K562 (cell line): ENCODE measurements around the gene MXRA7. TPM values are rescaled to one million over a fixed set of nuclear protein-coding genes. Genes with fewer than 3 reads are reported as not detected.

Experiments
- ATAC-seq: fragments of 200-7000 bp; cut with Tn5 transposase; 3 replicates; pipeline ENCODE4 v1.9.1; 2020; ENCODE audit warnings: moderate library complexity
- BruUV-seq: library from RNA; stranded (reverse); fragments of 400-500 nt; replicated peaks from 2 replicates; lab custom pipeline; 2021; lab: Mats Ljungman, UMichigan
- CTCF ChIA-PET: fragments of 300-600 bp; formaldehyde crosslinking; extraction: SDS; loops from one replicate; lab custom pipeline; 2021; ENCODE audit warnings: low intra/inter-chr PET ratio; lab: Yijun Ruan, JAX
- POLR2A ChIA-PET: fragments of 300-600, 350-650 bp; sonication (Branson Sonifier 250); formaldehyde crosslinking; extraction: SDS; loops from one replicate; lab custom pipeline; 2021; ENCODE audit warnings: antibody characterized with exemption, inconsistent platforms; lab: Yijun Ruan, JAX
- DNase-seq, 4 experiments: peaks; one replicate each; pipeline versions ENCODE4 v3.0.0 to v3.0.0-alpha.2; 2011 to 2018; ENCODE audit warnings: low spot score in 3 of 4, mixed read lengths in 3 of 4; ENCODE audit errors: extremely low read depth in 1 of 4
- FAIRE-seq: peaks from 2 replicates; lab custom pipeline; 2011; peaks lifted over from hg19 to GRCh38; lab: Jason Lieb, UNC
- H2AFZ ChIP-seq: 2 replicates; pipeline ENCODE4 v1.6.0; 2011; ENCODE audit warnings: low read depth, low read length, control low read depth, inconsistent platforms
- H3K27ac ChIP-seq: fragments of 200-600 bp; 3 replicates; pipeline ENCODE4 v1.8.0; 2011; ENCODE audit warnings: low read depth, mild to moderate bottlenecking, control low read depth, inconsistent platforms, low read length, moderate library complexity, mixed read lengths; ENCODE audit errors: extremely low read depth
- H3K27me3 ChIP-seq, 2 experiments: fragments of 300-600 bp in 1 of 2; 2 replicates in 1 of 2; 3 replicates in 1 of 2; pipeline versions ENCODE4 v1.6.0 to v1.8.0; 2011; ENCODE audit warnings: inconsistent platforms in 2 of 2, low read length in 2 of 2, mild to moderate bottlenecking in 1 of 2, mixed read lengths in 1 of 2, moderate library complexity in 1 of 2; ENCODE audit not compliant: control insufficient read depth in 2 of 2, insufficient read depth in 2 of 2
- H3K36me3 ChIP-seq: fragments of 300-600 bp; 3 replicates; pipeline ENCODE4 v1.8.0; 2011; ENCODE audit warnings: mild to moderate bottlenecking, low read length, inconsistent platforms; ENCODE audit not compliant: control insufficient read depth, insufficient read depth
- H3K4me1 ChIP-seq, 2 experiments: fragments of 200-600 bp in 1 of 2; replicated peaks in 1 of 2; 2 replicates in 1 of 2; 3 replicates in 1 of 2; pipeline versions ENCODE4 v1.5.1 to v1.8.0; 2011; ENCODE audit warnings: inconsistent platforms in 2 of 2, low read length in 2 of 2, mild to moderate bottlenecking in 1 of 2, mixed read lengths in 1 of 2, moderate library complexity in 1 of 2; ENCODE audit not compliant: control insufficient read depth in 2 of 2, insufficient read depth in 2 of 2
- H3K4me2 ChIP-seq: 2 replicates; pipeline ENCODE4 v1.6.1; 2011; ENCODE audit warnings: low read length, control low read depth, inconsistent platforms, mixed read lengths; ENCODE audit not compliant: insufficient read depth
- H3K4me3 ChIP-seq: fragments of 200-600 bp; sonication (generic), shearing (Covaris generic); 2 replicates; pipeline ENCODE4 v1.5.1; 2016; ENCODE audit warnings: control low read depth, inconsistent platforms
- H3K79me2 ChIP-seq: fragments of 200-600 bp; 3 replicates; pipeline ENCODE4 v1.8.0; 2011; ENCODE audit warnings: low read length, inconsistent platforms; ENCODE audit not compliant: control insufficient read depth, insufficient read depth
- H3K9ac ChIP-seq, 2 experiments: 2 replicates each; pipeline versions ENCODE4 v1.6.0 to v1.6.1; 2011; ENCODE audit warnings: low read depth in 2 of 2, low read length in 2 of 2, control low read depth in 1 of 2, inconsistent platforms in 1 of 2, mild to moderate bottlenecking in 1 of 2, mixed read lengths in 1 of 2; ENCODE audit not compliant: insufficient read depth in 1 of 2
- H3K9me1 ChIP-seq: one replicate; pipeline ENCODE4 v1.6.0; 2011; ENCODE audit warnings: inconsistent platforms, mild to moderate bottlenecking, low read length, moderate library complexity; ENCODE audit not compliant: control insufficient read depth, insufficient read depth
- H3K9me3 ChIP-seq: replicated peaks from 2 replicates; pipeline ENCODE4 v1.5.1; 2011; ENCODE audit warnings: low read depth, low read length, inconsistent platforms; ENCODE audit not compliant: control insufficient read depth, insufficient read depth
- H4K20me1 ChIP-seq: replicated peaks from 2 replicates; pipeline ENCODE4 v1.6.1; 2011; ENCODE audit warnings: low read length, inconsistent platforms, mixed read lengths; ENCODE audit not compliant: control insufficient read depth, insufficient read depth
- CAMTA2 ChIP-seq: fragments of 250-450 bp; sonication (Bioruptor Pico); conservative IDR thresholded peaks from 2 replicates; pipeline ENCODE4 v1.5.1; 2022
- DLX4 ChIP-seq: fragments of 250-450 bp; sonication (Bioruptor Pico); IDR thresholded peaks from 2 replicates; pipeline ENCODE4 v1.6.1; 2021; ENCODE audit warnings: mild to moderate bottlenecking
- E2F5 ChIP-seq: sonication (generic); formaldehyde crosslinking; IDR thresholded peaks from 2 replicates; pipeline ENCODE4 v1.8.0; 2022; ENCODE audit warnings: mild to moderate bottlenecking, missing genetic modification reagents
- MYNN ChIP-seq, 2 experiments: sonication (generic); formaldehyde crosslinking in 1 of 2; IDR thresholded peaks; 2 replicates each; pipeline versions ENCODE4 v1.5.0 to v1.6.1; 2016 to 2020; ENCODE audit warnings: antibody characterized with exemption in 1 of 2, missing genetic modification reagents in 1 of 2
- NCOA6 ChIP-seq: fragments of 450-650 bp; IDR thresholded peaks from 2 replicates; pipeline ENCODE4 v1.6.1; 2017; ENCODE audit warnings: mild to moderate bottlenecking
- NFYB ChIP-seq: IDR thresholded peaks from 2 replicates; pipeline ENCODE4 v1.6.1; 2011; ENCODE audit warnings: mild to moderate bottlenecking, moderate library complexity; ENCODE audit not compliant: insufficient read length; ENCODE audit errors: extremely low read depth
- NONO ChIP-seq, 2 experiments: fragments of 200-400 bp in 1 of 2; fragments of 450-650 bp in 1 of 2; formaldehyde crosslinking in 1 of 2; IDR thresholded peaks; 2 replicates each; pipeline ENCODE4 v1.6.1; 2017; ENCODE audit warnings: low read depth in 2 of 2, mild to moderate bottlenecking in 2 of 2, moderate library complexity in 2 of 2, low read length in 1 of 2
- RFX7 ChIP-seq: fragments of 250-450 bp; sonication (Bioruptor Pico); IDR thresholded peaks from 2 replicates; pipeline ENCODE4 v1.5.1; 2021; ENCODE audit warnings: mild to moderate bottlenecking
- SIX5 ChIP-seq, 2 experiments: IDR thresholded peaks; 2 replicates each; pipeline ENCODE4 v1.6.1; 2011; ENCODE audit warnings: low read length in 2 of 2, borderline replicate concordance in 1 of 2, low read depth in 1 of 2, mild to moderate bottlenecking in 1 of 2, moderate library complexity in 1 of 2; ENCODE audit not compliant: insufficient read depth in 1 of 2
- SMAD3 ChIP-seq: fragments of 450-650 bp; formaldehyde crosslinking; conservative IDR thresholded peaks from 2 replicates; pipeline ENCODE4 v1.4.0; 2020; ENCODE audit warnings: mild to moderate bottlenecking
- SMARCB1 ChIP-seq: IDR thresholded peaks from 2 replicates; pipeline ENCODE4 v1.6.1; 2011; ENCODE audit warnings: improper control_type of control experiment, low read depth; ENCODE audit not compliant: insufficient read length
- SNIP1 ChIP-seq: fragments of 450-650 bp; IDR thresholded peaks from 2 replicates; pipeline ENCODE4 v1.7.1; 2017; ENCODE audit warnings: low read depth, mild to moderate bottlenecking
- STAT6 ChIP-seq: sonication (generic); formaldehyde crosslinking; IDR thresholded peaks from 2 replicates; pipeline ENCODE4 v1.8.1; 2023; ENCODE audit warnings: mild to moderate bottlenecking, missing genetic modification reagents
- ZBTB49 ChIP-seq: sonication (generic); formaldehyde crosslinking; IDR thresholded peaks from 2 replicates; pipeline ENCODE4 v1.8.0; 2022; ENCODE audit warnings: missing genetic modification reagents, mild to moderate bottlenecking, borderline replicate concordance
- ZNF778 ChIP-seq: fragments of 450-650 bp; formaldehyde crosslinking; IDR thresholded peaks from 2 replicates; pipeline ENCODE4 v1.4.0; 2020; ENCODE audit warnings: mild to moderate bottlenecking, moderate library complexity
- WGBS: fragments of 100-300 bp; shearing (Covaris generic); methylation state at CpG from one replicate; pipeline ENCODE4 v1.1.6; 2016; ENCODE audit warnings: low coverage, mixed read lengths; ENCODE audit not compliant: insufficient coverage; ENCODE audit errors: missing lambda C conversion rate; 5-methylcytosine and 5-hydroxymethylcytosine counted together
- in situ Hi-C: fragments of 300-500 bp; cut with MboI; formaldehyde crosslinking; loops from 4 replicates; pipeline ENCODE4 v1.15.0; 2018; ENCODE audit warnings: inconsistent platforms, mixed read lengths
- intact Hi-C: fragments of 100-400 bp; cut with micrococcal nuclease; formaldehyde crosslinking; loops from 2 replicates; pipeline ENCODE4 v1.14.2; 2022
- polyA plus RNA-seq, 8 experiments: library from polyadenylated mRNA; depleted of rRNA in 4 of 8; stranded (reverse) in 5 of 8; unstranded in 3 of 8; fragments of >200 nt; fragmentation: Nextera tagmentation in 2 of 8; fragmentation: Illumina TruSeq in 1 of 8; extraction: Ambion mirVana in 2 of 8; extraction: Trizol in 1 of 8; gene quantifications; 2 replicates each; pipeline versions ENCODE4 v1.2.1 to v1.2.3, GENCODE V29; 2011 to 2014; ENCODE audit warnings: inconsistent platforms in 1 of 8, missing spikeins in 1 of 8
- total RNA-seq, 7 experiments: library from RNA; depleted of rRNA in 6 of 7; stranded (reverse); fragments of >200 nt in 6 of 7; fragmentation: Illumina TruSeq in 2 of 7; extraction: Trizol in 2 of 7; gene quantifications; 2 replicates each; pipeline versions ENCODE4 v1.2.1 to v1.2.3, GENCODE V29; 2011 to 2021; ENCODE audit warnings: low replicate concordance in 1 of 7

Gene MXRA7
- total and polyA plus RNA-seq, 9 of the 15 experiments (the other 6 are each of a cell fraction or from before 2014, with no cell fraction given), result 2.6 to 38.4 (median 14.3) TPM

- no peaks in the 10 kb centered on the region for H3K9me3 ChIP-seq
- FAIRE-seq (peak; percentile 89), ATAC-seq (peak; percentile 95), DNase-seq (peak; percentile 60 to 82 (median 70))
- H4K20me1 ChIP-seq, result no peaks in the 10 kb centered on the region
- BruUV-seq, result no TSS peak
- no peaks in the 10 kb centered on the region for H3K79me2 ChIP-seq
- ChIA-PET POLR2A (interaction anchor here (0.6 to 1.6 kb wide), 3 partner anchors 14 to 151 kb away, joined by 3 to 5 read pairs (median 5); partner anchors contain the start of gene ST6GALNAC1), CTCF (no interaction called here)
- H3K27me3 ChIP-seq, result no peaks in the 10 kb centered on the region
- in situ Hi-C loops, result no loop called here
- no peaks in the 10 kb centered on the region for H3K9me1 ChIP-seq
- H3K36me3 ChIP-seq, result no peaks in the 10 kb centered on the region
- H3K4me1 ChIP-seq, result peaks cover 17 to 19% of the 10 kb centered on the region in 2 experiments
- intact Hi-C loops, result no loop called here
- H2AFZ ChIP-seq, result peak overlapping the region; percentile 83
- H3K4me3 ChIP-seq, result no peak overlapping the region
- WGBS, result 6% methylated on average over 12 of the region's 13 CpGs
- H3K9ac ChIP-seq, result peak overlapping the region; percentile 50 to 85
- peak overlapping the region; percentile 73 for H3K4me2 ChIP-seq
- H3K27ac ChIP-seq, result peak overlapping the region; percentile 59; the same call in 2 of the 3 replicates
- no peak for TF ChIP-seq SIX5 (IDR thresholded peaks at IDR 0.05; ENCODE audit: borderline replicate concordance in 1 of 2, insufficient read depth in 1 of 2, low read depth in 1 of 2, low read length in 2 of 2)
- TF ChIP-seq SNIP1, result no peak
- no peak for TF ChIP-seq STAT6
- no peak for TF ChIP-seq MYNN (IDR thresholded peaks at IDR 0.05)
- no peak for TF ChIP-seq MYNN (CRISPR knock-in tag; IDR thresholded peaks at IDR 0.05)
- TF ChIP-seq RFX7 (CRISPR knock-in tag), result no peak
- TF ChIP-seq E2F5, result no peak
- TF ChIP-seq SMARCB1, result peak; percentile 47
- no peak for TF ChIP-seq CAMTA2 (CRISPR knock-in tag)
- no peak for TF ChIP-seq ZBTB49 (CRISPR knock-in tag)
- no peak for TF ChIP-seq DLX4
- TF ChIP-seq SMAD3 (CRISPR knock-in tag), result no peak
- no peak for TF ChIP-seq NCOA6
- TF ChIP-seq ZNF778 (CRISPR knock-in tag), result no peak
- no peak for TF ChIP-seq NONO (IDR thresholded peaks at IDR 0.05; ENCODE audit: low read depth in 2 of 2, low read length in 1 of 2)
- TF ChIP-seq NFYB, result no peak
Measured at GRCh38 chr17:76659928-76660655, 50.7 kb downstream of the MXRA7 start.
